Mucosa of descending colon (tissue), 3 donors: ENCODE measurements around the gene CACNB3. TPM values are rescaled to one million over a fixed set of nuclear protein-coding genes. Genes with fewer than 3 reads are reported as not detected.
A peak's percentile ranks its signal among the peaks of the same experiment; 100 is the strongest.

Experiments
- ATAC-seq: fragments of 200-7000 bp; cut with Tn5 transposase; one replicate; pipeline ENCODE4 v1.9.1; 2020; ENCODE audit warnings: mild to moderate bottlenecking, moderate library complexity
- DNase-seq, 3 donors: peaks; one replicate each; pipeline ENCODE4 v3.0.0-alpha.2; 2020
- H3K36me3 ChIP-seq: fragments of 200-600 bp; one replicate; pipeline ENCODE4 v1.8.0; 2021; ENCODE audit warnings: low read depth, mild to moderate bottlenecking
- H3K4me1 ChIP-seq: fragments of 200-600 bp; one replicate; pipeline ENCODE4 v1.8.0; 2021; ENCODE audit warnings: low read depth, mild to moderate bottlenecking
- H3K4me3 ChIP-seq: fragments of 200-600 bp; one replicate; pipeline ENCODE4 v1.8.0; 2021; ENCODE audit warnings: mild to moderate bottlenecking
- H3K9me3 ChIP-seq: fragments of 200-600 bp; one replicate; pipeline ENCODE4 v1.8.0; 2021; ENCODE audit warnings: mild to moderate bottlenecking
- intact Hi-C, 2 donors: fragments of 100-400 bp; cut with DNase I in 1 of 2; cut with micrococcal nuclease in 1 of 2; formaldehyde crosslinking; loops; one replicate each; pipeline versions ENCODE4 v1.11.0 to v1.11.1; 2022; cut with DNase I, micrococcal nuclease
- long read RNA-seq, 2 donors: library from polyadenylated mRNA; unstranded; transcript quantifications; one replicate each; pipeline ENCODE4 v2.0.0, GENCODE V29; 2019 to 2021
- total RNA-seq, 3 donors: library from RNA; stranded (reverse); fragmentation: NEBNext Ultra II Directional in 2 of 3; extraction: Animal tissue kit (Norgen Biotek cat#: 25700) in 2 of 3; gene quantifications; one replicate each; pipeline versions ENCODE4 v1.2.1 to v1.2.4, GENCODE V29; 2021 to 2023
- TF ChIP-seq, protein P1 (sequence below): fragments of 200-600 bp; IDR thresholded peaks from one replicate; pipeline ENCODE4 v1.8.0; 2022; ENCODE audit warnings: antibody characterized with exemption, mild to moderate bottlenecking
- donor health status: DM: no; HTN: no; CAD: no; lungs with moderate emphysema.
- donor health status: DM: no; HTN: no; CAD: no.
- donor health status: DM: no; HTN: yes; CAD: no.

The CACNB3 gene
- total RNA-seq = 10 to 100 TPM; 31.8 to 49.4 (median 45.1) TPM
- long read RNA-seq, donor 1, partial matches to known transcripts = 11 of 20 reads
- long read RNA-seq, donor 1, other reads (novel, unspliced or antisense) = 6 of 20 reads
- long read RNA-seq, donor 2, partial matches to known transcripts = 0 of 3 reads
- long read RNA-seq, donor 2, other reads (novel, unspliced or antisense) = 3 of 3 reads

DNA sequence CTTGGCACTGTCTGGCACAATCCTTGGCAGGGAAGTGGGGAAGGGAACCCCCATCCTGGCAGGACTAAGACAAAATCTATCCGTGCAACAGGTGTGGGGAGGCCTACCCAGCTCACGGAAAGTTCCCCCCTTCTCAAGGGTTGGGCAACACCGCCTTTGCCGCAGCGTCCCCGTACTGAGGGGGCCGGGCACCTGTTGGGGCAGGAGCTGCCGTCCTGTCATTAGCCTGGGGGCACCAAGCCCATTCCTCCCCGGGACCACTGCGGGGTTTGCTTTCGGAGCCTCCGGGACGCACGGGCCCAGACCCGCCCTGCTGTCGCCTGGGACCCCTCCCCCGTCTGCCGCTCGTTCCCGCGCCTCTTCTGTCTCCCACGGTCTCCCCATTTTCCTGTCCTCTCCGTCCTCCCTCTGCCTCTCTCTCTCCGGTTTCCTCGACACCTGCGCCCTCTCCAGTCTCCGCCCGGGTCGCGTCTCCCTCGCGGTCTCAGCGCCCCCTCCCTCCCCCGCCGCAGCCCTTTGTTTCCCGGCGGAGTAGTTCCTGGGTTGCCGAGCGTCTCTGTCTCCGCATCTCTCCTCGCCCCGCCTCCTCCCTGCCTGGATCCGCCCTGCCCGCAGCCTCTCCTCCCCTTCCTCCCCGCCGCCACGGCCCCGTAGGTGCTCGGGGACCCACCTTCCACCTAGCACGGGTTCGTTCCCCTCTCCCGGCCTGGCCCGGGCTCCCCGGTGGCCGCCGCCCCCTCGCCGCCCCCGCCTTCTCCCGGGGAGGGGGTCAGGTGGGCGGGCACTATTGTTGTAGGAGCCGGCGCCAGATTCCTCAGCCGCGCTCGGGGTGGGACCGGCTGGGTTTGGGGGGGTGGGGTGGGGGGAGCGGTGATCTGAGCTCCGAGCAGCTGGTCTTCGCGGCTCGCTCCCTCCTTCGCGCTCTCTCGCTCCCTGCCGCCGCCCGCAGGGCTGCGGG lies at the start of gene CACNB3:
TSS of gene CACNB3 (plus strand) at position 624 of the 958 bp plus-strand sequence. CDS start 434 bp downstream, outside the sequence.
- peaks cover 18% of the 10 kb centered on the region for H3K4me1 ChIP-seq
- intact Hi-C loops = no loop called here
- H3K9me3 ChIP-seq = no peaks in the 10 kb centered on the region
- DNase-seq (peak; percentile 83 to 90 (median 88)), ATAC-seq (peak; percentile 44)
- no peaks in the 10 kb centered on the region for H3K36me3 ChIP-seq
- H3K4me3 ChIP-seq = peak within 1 kb of the TSS; percentile 26
- TF ChIP-seq, protein P1, sequence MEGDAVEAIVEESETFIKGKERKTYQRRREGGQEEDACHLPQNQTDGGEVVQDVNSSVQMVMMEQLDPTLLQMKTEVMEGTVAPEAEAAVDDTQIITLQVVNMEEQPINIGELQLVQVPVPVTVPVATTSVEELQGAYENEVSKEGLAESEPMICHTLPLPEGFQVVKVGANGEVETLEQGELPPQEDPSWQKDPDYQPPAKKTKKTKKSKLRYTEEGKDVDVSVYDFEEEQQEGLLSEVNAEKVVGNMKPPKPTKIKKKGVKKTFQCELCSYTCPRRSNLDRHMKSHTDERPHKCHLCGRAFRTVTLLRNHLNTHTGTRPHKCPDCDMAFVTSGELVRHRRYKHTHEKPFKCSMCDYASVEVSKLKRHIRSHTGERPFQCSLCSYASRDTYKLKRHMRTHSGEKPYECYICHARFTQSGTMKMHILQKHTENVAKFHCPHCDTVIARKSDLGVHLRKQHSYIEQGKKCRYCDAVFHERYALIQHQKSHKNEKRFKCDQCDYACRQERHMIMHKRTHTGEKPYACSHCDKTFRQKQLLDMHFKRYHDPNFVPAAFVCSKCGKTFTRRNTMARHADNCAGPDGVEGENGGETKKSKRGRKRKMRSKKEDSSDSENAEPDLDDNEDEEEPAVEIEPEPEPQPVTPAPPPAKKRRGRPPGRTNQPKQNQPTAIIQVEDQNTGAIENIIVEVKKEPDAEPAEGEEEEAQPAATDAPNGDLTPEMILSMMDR = no peak

DNA sequence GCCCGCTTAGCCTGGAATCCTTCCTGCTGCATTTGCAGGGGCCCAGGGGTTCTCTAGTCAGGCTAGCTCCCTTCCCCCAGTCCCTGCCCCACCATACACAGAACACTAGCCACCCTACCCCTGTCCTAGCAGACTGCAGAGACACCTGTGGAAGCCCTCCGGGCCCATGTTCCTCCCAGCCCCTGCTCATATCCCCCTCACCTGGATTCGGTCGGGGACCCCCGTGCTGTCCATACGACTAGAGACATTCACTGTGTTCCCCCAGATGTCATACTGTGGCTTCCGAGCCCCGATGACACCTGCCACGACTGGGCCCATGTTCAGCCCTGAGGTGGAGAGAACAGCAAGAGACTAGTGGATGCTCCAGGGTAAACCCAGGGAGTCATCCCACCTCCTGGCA lies 49.6 kb upstream of the CACNB3 start:
- H3K9me3 ChIP-seq = no peaks in the 10 kb centered on the region
- DNase-seq = no peak
- H3K4me3 ChIP-seq = no peak overlapping the region
- intact Hi-C loops = no loop called here
- TF ChIP-seq, protein P1 = no peak
- H3K36me3 ChIP-seq = peaks cover 1% of the 10 kb centered on the region
- ATAC-seq = no peak
- H3K4me1 ChIP-seq = no peaks in the 10 kb centered on the region

DNA sequence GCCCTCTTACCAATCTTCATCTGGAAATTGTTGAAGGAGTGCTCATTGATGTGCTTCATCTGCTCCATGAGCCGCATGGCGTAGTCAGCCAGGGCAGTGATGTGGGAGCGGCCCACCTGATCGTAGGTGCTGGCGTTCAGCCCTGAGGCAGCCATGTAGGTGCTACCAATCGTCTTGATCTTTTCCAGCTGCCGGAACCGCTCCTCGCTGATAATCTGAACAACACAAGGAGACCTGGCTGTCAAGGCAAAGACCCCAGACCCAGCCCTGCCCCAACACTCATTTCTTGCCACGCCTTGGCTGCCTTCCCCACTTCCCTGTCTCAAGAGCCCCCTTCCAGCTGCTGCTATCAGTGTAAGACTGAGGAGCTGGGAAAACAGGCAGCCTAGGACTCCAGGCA lies 47.5 kb upstream of the CACNB3 start:
- TF ChIP-seq, protein P1 = no peak
- no peak overlapping the region for H3K4me3 ChIP-seq
- ATAC-seq = no peak
- peak in 1 of 3 donors; percentile 15 for DNase-seq
- no peaks in the 10 kb centered on the region for H3K9me3 ChIP-seq
- peaks cover 10% of the 10 kb centered on the region for H3K36me3 ChIP-seq
- no peaks in the 10 kb centered on the region for H3K4me1 ChIP-seq
- intact Hi-C loops = no loop called here

DNA sequence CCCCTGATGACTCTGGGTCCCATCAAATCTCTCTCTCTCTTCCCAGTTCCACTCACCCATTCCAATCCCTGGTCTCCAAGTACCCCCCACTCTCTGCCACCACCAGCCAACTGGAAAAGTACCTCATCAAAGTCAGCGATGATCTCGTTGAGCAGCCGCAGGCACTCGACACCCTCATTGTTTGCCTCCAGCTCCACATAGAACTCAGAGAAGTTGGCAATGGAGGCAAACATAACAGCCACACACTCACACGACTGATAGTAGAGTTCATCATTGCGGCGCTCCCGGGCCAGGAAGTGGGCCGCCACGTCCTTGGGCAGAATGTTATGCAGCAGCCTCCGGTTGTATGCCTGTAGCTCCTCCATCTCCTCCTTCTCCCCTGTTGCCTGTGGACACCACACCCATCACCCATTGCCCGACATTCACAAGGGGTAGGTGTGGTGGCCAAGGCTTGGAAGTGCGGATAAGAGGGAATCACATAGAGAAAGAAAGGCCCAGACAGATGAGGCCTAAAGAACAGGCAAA lies 46.6 kb upstream of the CACNB3 start:
- no peaks in the 10 kb centered on the region for H3K9me3 ChIP-seq
- peaks cover 11% of the 10 kb centered on the region for H3K36me3 ChIP-seq
- no peak overlapping the region for H3K4me3 ChIP-seq
- ATAC-seq (no peak), DNase-seq (peak in 1 of 3 donors; percentile 10)
- no peaks in the 10 kb centered on the region for H3K4me1 ChIP-seq
- intact Hi-C loops = no loop called here
- TF ChIP-seq, protein P1 = no peak

DNA sequence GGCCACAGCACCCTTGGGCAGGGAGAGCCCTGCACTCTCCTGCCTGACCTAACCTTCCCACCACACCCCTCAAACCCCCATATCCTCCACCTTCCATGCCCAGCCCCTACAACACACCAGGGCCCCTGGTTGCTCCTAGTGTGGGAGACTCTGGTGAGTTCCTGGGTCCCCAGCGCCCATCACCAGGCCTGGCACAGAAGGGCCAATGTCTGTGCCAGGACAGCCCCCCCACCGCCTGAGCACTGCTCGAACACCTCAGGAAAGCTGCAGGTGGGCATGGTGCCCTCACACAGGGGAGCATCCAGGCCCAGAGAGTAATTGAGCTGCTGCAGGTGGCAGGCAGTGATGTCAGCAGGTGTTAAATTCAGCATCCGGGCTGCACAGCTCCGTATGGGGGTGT lies 44.6 kb upstream of the CACNB3 start:
- ATAC-seq = no peak
- intact Hi-C loops = no loop called here
- no peaks in the 10 kb centered on the region for H3K4me1 ChIP-seq
- peaks cover 11% of the 10 kb centered on the region for H3K36me3 ChIP-seq
- no peak overlapping the region for H3K4me3 ChIP-seq
- TF ChIP-seq, protein P1 = no peak
- no peaks in the 10 kb centered on the region for H3K9me3 ChIP-seq
- DNase-seq = no peak
